Esophagus muscularis mucosa (tissue), 4 donors: ENCODE data around the gene MANEAL. TPM values are rescaled to one million over a fixed set of nuclear protein-coding genes. Genes with fewer than 3 reads are reported as not detected.

Experiments used
- DNase-seq: peaks from one replicate; pipeline ENCODE4 v3.0.0-alpha.2; 2017; ENCODE audit errors: extremely low spot score
- H3K27ac ChIP-seq, 4 donors: fragments of 200-600 bp; sonication (generic); replicated peaks in 1 of 4; 1 replicate in 3 of 4; 2 replicates in 1 of 4; pipeline ENCODE4 v1.5.1; 2016 to 2019; ENCODE audit warnings: mild to moderate bottlenecking in 1 of 4
- H3K27me3 ChIP-seq, 4 donors: fragments of 200-600 bp; sonication (generic); one replicate each; pipeline versions ENCODE4 v1.5.1 to v1.6.0; 2016 to 2019
- H3K36me3 ChIP-seq, 4 donors: fragments of 200-600 bp; sonication (generic); one replicate each; pipeline ENCODE4 v1.5.1; 2016 to 2019
- H3K4me1 ChIP-seq, 4 donors: fragments of 200-600 bp; sonication (generic); one replicate each; pipeline ENCODE4 v1.5.1; 2016 to 2019
- H3K4me3 ChIP-seq, 4 donors: fragments of 200-600 bp; sonication (generic); 1 replicate in 2 of 4; 2 replicates in 2 of 4; pipeline ENCODE4 v1.5.1; 2016 to 2019; ENCODE audit warnings: mild to moderate bottlenecking in 4 of 4, moderate library complexity in 1 of 4
- H3K9me3 ChIP-seq, 4 donors: fragments of 200-600 bp; sonication (generic); 1 replicate in 3 of 4; 2 replicates in 1 of 4; pipeline ENCODE4 v1.5.1; 2016 to 2019
- CTCF ChIP-seq, 3 experiments: fragments of 200-600 bp in 2 of 3; fragments of 450-650 bp in 1 of 3; sonication (generic) in 2 of 3; IDR thresholded peaks; one replicate each; pipeline ENCODE4 v1.5.1; 2017 to 2019; ENCODE audit warnings: antibody characterized with exemption in 3 of 3, mild to moderate bottlenecking in 2 of 3, moderate library complexity in 1 of 3
- EP300 ChIP-seq: sonication (generic); formaldehyde crosslinking; IDR thresholded peaks from one replicate; pipeline ENCODE4 v1.6.1; 2017; ENCODE audit warnings: antibody characterized with exemption
- POLR2A ChIP-seq: fragments of 450-650 bp; IDR thresholded peaks from one replicate; pipeline ENCODE4 v1.6.1; 2017; ENCODE audit warnings: antibody characterized with exemption, moderate library complexity, mild to moderate bottlenecking, low read depth
- POLR2AphosphoS5 ChIP-seq, 2 donors: sonication (generic); formaldehyde crosslinking; IDR thresholded peaks; one replicate each; pipeline ENCODE4 v1.6.1; 2017; ENCODE audit warnings: antibody characterized with exemption in 2 of 2
- WGBS: methylation state at CpG from one replicate; pipeline ENCODE4 v1.1.5; 2018; 5-methylcytosine and 5-hydroxymethylcytosine counted together
- intact Hi-C: fragments of 100-400 bp; cut with DNase I; formaldehyde crosslinking; loops from one replicate; pipeline ENCODE4 v1.15.1; 2023
- total RNA-seq, 4 donors: library from RNA; depleted of rRNA; stranded (reverse); fragments of >200 nt; gene quantifications; one replicate each; pipeline versions ENCODE4 v1.1.0 to v1.2.1, GENCODE V29; 2016

The MANEAL gene
- total RNA-seq, 4 donors from 2014 or later, result 1.2 to 3.3 (median 1.5) TPM

GRCh38 chr1:37762516-37762915 is 31.1 kb upstream of the MANEAL start:
- no peaks in the 10 kb centered on the region for H3K36me3 ChIP-seq
- H3K9me3 ChIP-seq, result no peaks in the 10 kb centered on the region
- peaks cover 0 to 100% (median 37%) of the 10 kb centered on the region in 4 donors for H3K27me3 ChIP-seq
- no peak overlapping the region for H3K27ac ChIP-seq
- H3K4me3 ChIP-seq, result no peak overlapping the region
- 68% methylated on average over 2 of the region's 2 CpGs for WGBS
- no peak for DNase-seq
- intact Hi-C loops, result no loop called here
- peaks cover 0 to 12% (median 5%) of the 10 kb centered on the region in 4 donors for H3K4me1 ChIP-seq
- TF ChIP-seq EP300 (no peak), POLR2A (no peak), POLR2AphosphoS5 (IDR thresholded peaks at IDR 0.05) (no peak), CTCF (IDR thresholded peaks at IDR 0.05) (no peak)

GRCh38 chr1:37763791-37764413 is 29.7 kb upstream of the MANEAL start:
- no peaks in the 10 kb centered on the region for H3K9me3 ChIP-seq
- no peak overlapping the region for H3K27ac ChIP-seq
- TF ChIP-seq EP300 (no peak), POLR2A (no peak), CTCF (IDR thresholded peaks at IDR 0.05) (no peak), POLR2AphosphoS5 (IDR thresholded peaks at IDR 0.05) (no peak)
- WGBS, result 28% methylated on average over 24 of the region's 25 CpGs
- H3K27me3 ChIP-seq, result peaks cover 0 to 100% (median 36%) of the 10 kb centered on the region in 4 donors
- intact Hi-C loops, result no loop called here
- no peak overlapping the region for H3K4me3 ChIP-seq
- no peaks in the 10 kb centered on the region for H3K36me3 ChIP-seq
- peaks cover 0 to 12% (median 5%) of the 10 kb centered on the region in 4 donors for H3K4me1 ChIP-seq
- DNase-seq, result no peak

GRCh38 chr1:37764414-37764825 is 29.2 kb upstream of the MANEAL start:
- TF ChIP-seq CTCF (IDR thresholded peaks at IDR 0.05), result no peak
- TF ChIP-seq POLR2AphosphoS5 (IDR thresholded peaks at IDR 0.05), result no peak
- TF ChIP-seq EP300, result no peak
- WGBS, result 6% methylated on average over 25 of the region's 29 CpGs
- Histone ChIP-seq H3K4me1 (peaks cover 0 to 12% (median 5%) of the 10 kb centered on the region in 4 donors), H3K36me3 (no peaks in the 10 kb centered on the region), H3K27me3 (peaks cover 0 to 100% (median 36%) of the 10 kb centered on the region in 4 donors), H3K9me3 (no peaks in the 10 kb centered on the region), H3K4me3 (no peak overlapping the region), H3K27ac (no peak overlapping the region)
- DNase-seq, result no peak
- intact Hi-C loops, result no loop called here

GRCh38 chr1:37764888-37765441 is 28.7 kb upstream of the MANEAL start, which contains the start of gene EPHA10:
TSS of gene EPHA10 (minus strand) at chr1:37765120. CDS start at chr1:37765066, 54 bp downstream.
- DNase-seq, result no peak
- peaks cover 0 to 100% (median 34%) of the 10 kb centered on the region in 4 donors for H3K27me3 ChIP-seq

More at GRCh38 chr1:37764888-37765441, 28.7 kb upstream of the MANEAL start, which contains the start of gene EPHA10:
- TF ChIP-seq POLR2AphosphoS5 (IDR thresholded peaks at IDR 0.05), result no peak
- TF ChIP-seq EP300, result no peak
- no peak for TF ChIP-seq CTCF (IDR thresholded peaks at IDR 0.05)
- TF ChIP-seq POLR2A, result no peak
- Histone ChIP-seq H3K27ac (no peak within 1 kb of the TSS), H3K36me3 (no peaks in the 10 kb centered on the region), H3K4me1 (peaks cover 0 to 12% (median 5%) of the 10 kb centered on the region in 4 donors), H3K4me3 (no peak within 1 kb of the TSS), H3K9me3 (no peaks in the 10 kb centered on the region)
- WGBS, result 5% methylated on average over 16 of the region's 33 CpGs
- intact Hi-C loops, result no loop called here
